Mononuclear cell (primary cell): Measurements from ENCODE around the gene CAV2. TPM values are rescaled to one million over a fixed set of nuclear protein-coding genes. Genes with fewer than 3 reads are reported as not detected.
A peak's percentile ranks its signal among the peaks of the same experiment; 100 is the strongest.

Source experiments
- H3K27me3 ChIP-seq: 2 replicates; pipeline ENCODE4 v1.6.0; 2011; ENCODE audit warnings: low read length, control low read depth; ENCODE audit not compliant: insufficient read depth
- H3K4me1 ChIP-seq: 2 replicates; pipeline ENCODE4 v1.5.1; 2011; ENCODE audit warnings: mild to moderate bottlenecking, low read length, control low read depth; ENCODE audit not compliant: insufficient read depth
- H3K4me3 ChIP-seq: 2 replicates; pipeline ENCODE4 v1.5.1; 2011; ENCODE audit warnings: mild to moderate bottlenecking, low read length, moderate library complexity
- H3K9me3 ChIP-seq: 2 replicates; pipeline ENCODE4 v1.5.1; 2011; ENCODE audit warnings: low read depth, mild to moderate bottlenecking, control low read depth, low read length
- total RNA-seq: library from RNA; depleted of rRNA; stranded (reverse); fragments of >200 nt; gene quantifications from one replicate; pipeline ENCODE4 v1.2.3, GENCODE V29; 2012

CAV2 gene
- total RNA-seq, 1 donor: 4.1 TPM

DNA sequence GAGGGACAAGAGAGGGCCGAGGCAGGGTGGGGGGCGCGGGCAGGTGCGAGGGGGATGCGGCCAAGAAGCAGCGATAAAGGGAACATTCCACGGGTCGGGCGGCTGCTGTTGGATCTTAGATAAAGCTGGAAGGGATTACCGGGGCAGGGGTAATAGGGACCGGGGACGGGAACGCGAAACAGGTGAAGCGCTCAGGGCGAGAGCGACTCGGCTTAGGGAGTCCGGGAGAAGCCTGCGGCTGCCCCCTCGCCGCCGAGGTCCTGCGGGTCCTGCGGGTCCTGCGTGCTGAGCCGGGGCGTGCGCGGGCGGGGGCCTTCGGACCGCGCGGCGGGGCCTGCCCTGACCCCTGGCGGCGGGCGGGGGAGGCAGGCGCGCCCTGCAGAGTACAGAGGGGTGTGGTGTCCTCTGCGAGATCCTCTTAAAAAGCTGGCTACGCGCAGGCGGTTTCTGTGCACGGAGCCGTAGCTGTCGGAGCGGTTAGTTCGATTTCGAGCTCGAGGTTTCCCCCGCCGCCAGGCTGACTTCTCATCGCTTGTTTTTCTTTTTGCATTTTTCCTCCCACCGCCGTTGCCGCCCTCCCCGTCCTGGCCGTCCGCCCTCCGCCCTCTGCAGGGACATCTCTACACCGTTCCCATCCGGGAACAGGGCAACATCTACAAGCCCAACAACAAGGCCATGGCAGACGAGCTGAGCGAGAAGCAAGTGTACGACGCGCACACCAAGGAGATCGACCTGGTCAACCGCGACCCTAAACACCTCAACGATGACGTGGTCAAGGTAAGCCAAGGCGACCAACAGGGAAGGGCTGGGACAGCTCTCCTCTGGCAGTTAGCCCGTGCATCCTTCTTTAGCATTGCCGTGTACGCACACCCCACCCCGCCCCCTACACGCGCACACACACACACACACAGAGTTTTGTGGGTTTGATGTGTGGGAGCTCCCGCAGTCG is 26.6 kb downstream of the CAV2 start:
- no peaks in the 10 kb centered on the region for H3K9me3 ChIP-seq
- peaks cover 71% of the 10 kb centered on the region for H3K27me3 ChIP-seq
- peaks cover 24% of the 10 kb centered on the region for H3K4me1 ChIP-seq
- H3K4me3 ChIP-seq: peak overlapping the region; percentile 30

DNA sequence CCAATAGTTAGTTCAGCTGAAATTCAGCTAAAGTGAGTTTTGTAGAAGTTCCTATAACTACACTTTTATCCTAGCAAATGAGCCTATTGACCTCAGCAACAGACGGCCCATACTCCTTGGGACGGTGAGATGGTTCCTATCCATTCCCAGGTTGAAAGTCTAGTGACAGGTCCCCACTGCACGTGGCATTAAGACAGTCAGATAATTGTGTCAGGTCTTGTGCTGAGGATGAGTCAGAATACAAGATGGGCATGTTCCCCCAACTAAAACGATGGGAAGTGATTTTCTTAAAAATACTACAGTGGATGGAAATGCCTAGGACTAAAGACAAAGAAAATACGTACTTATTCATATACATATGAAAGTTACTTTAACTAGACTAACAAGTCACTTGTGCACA is 27.4 kb downstream of the CAV2 start:
- Histone ChIP-seq H3K4me1 (peaks cover 24% of the 10 kb centered on the region), H3K27me3 (peaks cover 67% of the 10 kb centered on the region), H3K4me3 (no peak overlapping the region), H3K9me3 (no peaks in the 10 kb centered on the region)

DNA sequence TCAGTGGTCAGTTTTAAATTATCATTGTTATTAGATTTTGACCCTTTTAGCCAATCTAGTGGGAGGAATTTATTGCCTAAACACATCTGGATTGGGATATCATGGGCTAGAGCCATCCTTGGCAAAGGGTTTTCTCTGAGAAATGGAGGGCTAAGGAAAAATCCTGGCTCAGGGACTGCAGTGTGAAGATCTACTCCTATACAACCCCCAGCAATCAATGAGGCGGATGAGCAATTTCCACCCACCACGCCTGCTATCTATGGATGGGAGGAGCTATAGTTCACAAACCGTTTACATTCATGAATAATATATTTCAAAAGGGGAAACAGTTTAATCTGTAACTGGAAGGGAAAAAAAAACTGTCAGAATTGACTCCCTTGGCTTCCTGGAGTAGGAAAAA is 28.0 kb downstream of the CAV2 start:
- Histone ChIP-seq H3K4me3 (no peak overlapping the region), H3K9me3 (no peaks in the 10 kb centered on the region), H3K27me3 (peaks cover 60% of the 10 kb centered on the region), H3K4me1 (peaks cover 24% of the 10 kb centered on the region)

DNA sequence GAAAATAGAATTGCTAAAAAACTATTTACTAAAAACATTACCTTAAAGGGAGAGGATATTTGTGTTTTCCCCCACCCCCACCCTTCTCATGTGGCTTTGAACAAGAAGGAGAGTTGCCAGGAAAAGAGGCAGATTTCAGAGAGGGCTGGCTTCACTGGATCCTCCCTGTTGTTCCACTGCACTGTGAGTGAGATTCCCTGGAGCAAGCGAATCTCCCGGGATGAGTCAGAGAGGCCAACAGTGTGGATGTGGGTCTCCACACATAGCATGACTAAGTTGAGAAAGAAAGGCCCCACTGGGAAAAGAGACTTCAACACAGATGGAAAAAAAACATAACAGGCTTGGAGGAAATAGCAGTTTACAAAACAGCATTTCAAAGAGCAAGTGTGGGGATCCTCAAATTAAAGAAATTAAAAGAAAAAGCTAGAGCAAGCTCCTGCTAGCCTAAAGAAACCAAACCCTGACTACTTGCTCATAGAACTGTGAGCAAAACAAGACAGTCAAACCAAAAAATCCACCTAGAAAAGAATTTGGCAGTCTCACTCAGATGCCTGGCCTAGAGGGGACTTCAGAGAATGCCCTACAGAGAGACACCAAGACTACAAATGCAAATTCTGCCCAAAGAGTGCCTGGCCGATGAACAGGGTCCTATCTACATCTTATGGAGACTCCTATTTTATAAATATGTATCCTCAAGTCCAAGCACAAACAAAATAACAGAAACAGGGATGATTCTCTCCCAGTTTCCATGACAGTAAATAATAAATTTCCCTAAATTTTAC is 28.7 kb downstream of the CAV2 start:
- Histone ChIP-seq H3K9me3 (no peaks in the 10 kb centered on the region), H3K27me3 (peaks cover 54% of the 10 kb centered on the region), H3K4me1 (peaks cover 24% of the 10 kb centered on the region)

DNA sequence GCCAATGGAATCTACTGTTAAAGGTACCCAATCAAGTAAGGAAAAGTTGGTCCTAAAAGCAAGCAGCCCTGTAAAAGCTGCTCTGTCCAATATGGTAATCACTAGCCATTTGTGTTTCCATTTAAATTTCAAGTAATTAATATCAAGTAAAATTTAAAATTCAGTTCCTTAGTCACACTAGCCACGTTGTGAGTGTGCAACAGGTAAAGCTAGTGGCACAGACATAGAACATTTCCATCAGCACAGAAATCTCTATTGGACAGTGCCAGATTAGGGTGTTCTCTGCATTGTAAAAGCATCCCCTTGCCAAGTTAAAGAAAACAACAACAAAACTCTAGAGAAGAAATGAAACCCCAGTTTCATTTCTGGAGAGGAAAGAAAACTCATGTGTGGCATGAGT is 29.7 kb downstream of the CAV2 start:
- peaks cover 43% of the 10 kb centered on the region for H3K27me3 ChIP-seq
- no peak overlapping the region for H3K4me3 ChIP-seq

More for the DNA sequence above, 28.7 kb downstream of the CAV2 start:
- H3K4me3 ChIP-seq: no peak overlapping the region

DNA sequence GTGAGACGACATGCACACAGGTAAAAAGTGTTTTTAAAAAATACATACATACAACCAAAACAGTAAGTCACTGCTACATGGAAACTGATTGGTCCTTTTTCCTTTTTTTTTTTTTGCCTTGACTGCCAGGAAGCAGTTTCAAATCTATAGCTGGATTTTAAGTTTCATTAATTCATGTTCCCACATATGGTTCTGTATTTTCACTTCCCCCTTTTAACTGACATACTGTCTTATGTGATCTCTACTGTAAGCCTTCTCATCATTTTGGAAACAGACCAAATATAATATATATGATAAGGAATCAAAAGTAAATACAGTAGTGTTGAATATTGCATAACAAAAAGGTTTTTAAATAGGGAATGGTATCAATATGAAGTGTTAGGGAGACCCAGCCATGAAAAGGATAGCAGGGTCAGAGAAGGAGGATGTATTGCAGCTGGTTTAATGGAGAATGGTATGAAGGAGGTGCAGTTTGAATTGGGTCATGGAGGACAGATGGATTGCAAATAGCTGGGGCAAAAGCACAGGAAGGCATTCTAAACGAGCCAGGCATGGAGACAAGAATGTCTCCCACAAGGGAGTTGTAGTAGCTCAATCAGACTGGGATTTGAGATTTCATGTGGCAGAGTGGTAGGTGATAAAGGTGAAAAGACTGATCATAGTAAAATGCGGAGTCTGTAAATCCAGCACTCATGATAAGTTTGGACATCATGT is 30.7 kb downstream of the CAV2 start:
- Histone ChIP-seq H3K9me3 (no peaks in the 10 kb centered on the region), H3K4me1 (peaks cover 15% of the 10 kb centered on the region), H3K27me3 (peaks cover 34% of the 10 kb centered on the region), H3K4me3 (no peak overlapping the region)

More for the DNA sequence above, 29.7 kb downstream of the CAV2 start:
- H3K4me1 ChIP-seq: peaks cover 24% of the 10 kb centered on the region
- no peaks in the 10 kb centered on the region for H3K9me3 ChIP-seq

DNA sequence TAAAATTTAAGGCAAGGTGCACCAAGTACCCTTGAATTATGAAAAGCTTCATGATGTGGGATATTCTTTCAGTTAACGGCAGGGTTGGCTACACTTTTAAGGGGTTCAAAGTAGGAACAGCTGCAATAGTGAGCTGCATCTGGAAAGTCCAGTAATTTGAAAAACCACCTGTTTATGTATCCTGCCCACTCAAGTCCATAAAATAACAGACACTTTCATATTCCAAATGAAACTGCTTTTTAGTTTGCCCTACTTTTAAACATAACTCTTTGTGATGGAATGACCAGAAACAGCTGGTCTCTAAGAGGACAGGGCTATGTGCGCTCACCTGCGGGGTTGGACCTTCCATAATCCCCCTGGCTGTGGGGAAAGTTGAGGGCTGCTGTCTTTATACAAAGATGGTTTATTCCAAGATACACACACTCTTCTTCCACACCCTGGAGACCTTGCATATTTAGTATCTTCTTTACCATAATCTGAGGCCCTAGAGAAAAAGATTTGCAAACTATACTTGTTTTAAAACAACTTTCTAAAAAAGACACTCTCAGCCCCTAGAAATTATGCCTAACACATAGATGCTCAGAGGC is 32.7 kb downstream of the CAV2 start:
- no peaks in the 10 kb centered on the region for H3K4me1 ChIP-seq
- no peak overlapping the region for H3K4me3 ChIP-seq
- H3K27me3 ChIP-seq: peaks cover 17% of the 10 kb centered on the region
- H3K9me3 ChIP-seq: no peaks in the 10 kb centered on the region

DNA sequence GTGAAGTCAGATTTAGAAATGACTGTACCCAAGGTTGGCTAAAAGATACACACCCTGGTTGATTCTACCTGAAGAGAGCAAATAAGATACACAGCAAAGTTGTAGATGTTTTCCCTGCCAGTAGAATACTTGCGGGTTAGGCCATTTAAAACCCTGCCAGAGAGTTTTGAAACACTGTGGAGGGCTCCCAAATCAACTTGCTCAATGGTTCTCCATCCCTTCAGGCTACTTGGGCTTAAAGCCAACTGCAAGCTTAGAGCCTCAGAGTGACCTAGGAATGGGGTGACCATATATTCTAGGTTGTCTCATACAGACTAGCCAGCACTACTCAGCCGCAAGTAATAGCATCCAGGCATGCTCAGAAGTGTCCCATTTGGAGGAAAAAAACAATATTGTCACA is 35.3 kb downstream of the CAV2 start:
- no peaks in the 10 kb centered on the region for H3K9me3 ChIP-seq
- peaks cover 3% of the 10 kb centered on the region for H3K27me3 ChIP-seq
- no peak overlapping the region for H3K4me3 ChIP-seq
- H3K4me1 ChIP-seq: no peaks in the 10 kb centered on the region

DNA sequence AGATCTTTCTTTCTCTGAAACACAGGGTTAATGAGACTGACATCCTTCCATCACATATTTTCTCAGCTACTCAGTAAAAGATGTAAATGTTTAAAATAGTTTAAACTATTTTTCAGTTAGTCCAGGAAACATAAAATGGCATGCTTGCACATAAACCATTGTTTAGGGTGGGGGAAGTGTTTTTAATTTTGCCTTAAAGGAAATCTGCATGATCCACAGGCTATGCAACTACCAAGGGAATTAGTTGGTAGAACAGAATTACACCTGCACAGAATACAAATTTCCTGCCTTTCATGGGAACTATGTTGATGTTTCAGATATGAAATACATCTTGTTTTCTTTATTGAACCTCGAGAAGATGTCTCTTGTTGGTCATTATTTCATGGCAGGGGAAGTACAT is 35.9 kb downstream of the CAV2 start:
- Histone ChIP-seq H3K4me3 (no peak overlapping the region), H3K27me3 (peaks cover under 1% of the 10 kb centered on the region), H3K4me1 (no peaks in the 10 kb centered on the region), H3K9me3 (no peaks in the 10 kb centered on the region)

DNA sequence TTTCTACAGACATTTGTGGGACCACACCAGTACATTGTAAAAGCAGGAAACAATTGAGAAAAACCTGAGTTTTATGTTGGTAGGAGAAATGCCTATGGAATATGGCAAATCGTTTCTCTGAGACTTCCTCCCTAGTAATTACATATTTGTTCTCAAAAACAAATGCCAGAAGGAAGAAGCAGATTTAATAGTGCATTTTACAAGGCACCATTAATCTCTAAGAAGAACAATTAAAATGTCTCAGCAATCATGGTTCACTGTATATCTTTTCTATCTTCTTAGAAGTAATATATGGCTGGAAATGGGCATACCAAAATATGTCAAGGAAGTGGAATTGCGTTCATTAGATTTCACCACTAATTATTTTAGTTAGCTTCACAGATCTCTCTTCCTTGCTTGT is 38.6 kb downstream of the CAV2 start:
- no peaks in the 10 kb centered on the region for H3K9me3 ChIP-seq
- H3K27me3 ChIP-seq: no peaks in the 10 kb centered on the region
- H3K4me1 ChIP-seq: no peaks in the 10 kb centered on the region
- no peak overlapping the region for H3K4me3 ChIP-seq

DNA sequence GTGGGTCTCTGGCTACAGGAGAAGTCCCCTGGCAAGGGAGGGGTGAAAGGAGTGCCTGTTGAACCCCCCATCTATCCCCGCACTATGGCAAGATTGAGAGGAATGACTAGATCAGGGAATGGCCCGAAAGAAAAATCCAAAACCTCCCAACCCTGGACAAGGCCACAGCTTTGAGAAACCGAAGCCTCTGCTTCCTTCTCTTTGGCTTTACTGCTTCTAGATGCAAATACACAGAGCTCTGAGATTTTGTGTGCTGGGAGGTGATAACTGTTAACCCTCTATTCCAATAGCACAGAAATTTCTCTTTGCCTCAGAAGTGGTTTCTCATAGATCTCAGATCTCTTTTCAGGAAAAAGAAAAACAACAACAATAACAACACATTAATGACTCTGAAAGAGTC is 40.3 kb downstream of the CAV2 start:
- Histone ChIP-seq H3K27me3 (no peaks in the 10 kb centered on the region), H3K4me1 (no peaks in the 10 kb centered on the region), H3K9me3 (no peaks in the 10 kb centered on the region), H3K4me3 (no peak overlapping the region)

DNA sequence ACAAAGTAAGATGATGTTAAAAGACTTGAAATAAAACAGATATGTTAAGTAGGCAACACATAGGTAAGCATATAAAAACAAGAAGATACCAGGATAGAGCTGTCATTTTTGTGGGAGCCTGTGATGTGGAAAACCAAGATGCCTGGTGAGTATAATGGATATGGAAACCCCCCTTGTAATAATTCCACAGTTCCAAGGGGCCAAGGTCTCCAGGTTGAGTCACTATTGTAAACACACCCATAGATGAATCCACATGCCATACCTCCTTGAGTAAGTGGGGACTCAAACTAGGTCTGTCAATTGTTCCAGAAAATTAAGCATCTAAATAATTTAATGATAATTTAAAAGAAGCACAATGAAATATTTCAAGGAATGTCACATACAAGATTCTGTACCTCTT is 41.2 kb downstream of the CAV2 start:
- no peaks in the 10 kb centered on the region for H3K27me3 ChIP-seq
- no peaks in the 10 kb centered on the region for H3K9me3 ChIP-seq
- no peaks in the 10 kb centered on the region for H3K4me1 ChIP-seq
- no peak overlapping the region for H3K4me3 ChIP-seq

DNA sequence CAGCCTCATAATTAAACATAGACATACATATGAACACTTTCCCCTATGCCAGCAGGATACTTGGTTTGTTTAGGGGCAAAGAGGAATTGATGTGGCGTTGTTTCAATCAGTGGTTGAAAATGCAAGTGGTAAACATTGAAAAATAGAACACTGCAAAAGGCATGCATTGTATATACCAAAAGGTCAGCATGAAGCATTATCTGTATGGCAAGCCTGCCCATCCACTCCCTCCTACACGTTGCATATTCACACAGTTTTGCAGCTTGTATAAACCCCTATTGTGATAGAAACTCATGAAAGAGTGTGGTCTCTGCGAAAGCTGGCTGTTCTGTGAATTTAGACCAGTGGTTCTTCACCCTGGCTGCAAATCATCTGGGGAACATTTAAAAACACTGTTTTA is 42.4 kb downstream of the CAV2 start:
- Histone ChIP-seq H3K27me3 (no peaks in the 10 kb centered on the region), H3K4me1 (no peaks in the 10 kb centered on the region), H3K4me3 (no peak overlapping the region), H3K9me3 (no peaks in the 10 kb centered on the region)

DNA sequence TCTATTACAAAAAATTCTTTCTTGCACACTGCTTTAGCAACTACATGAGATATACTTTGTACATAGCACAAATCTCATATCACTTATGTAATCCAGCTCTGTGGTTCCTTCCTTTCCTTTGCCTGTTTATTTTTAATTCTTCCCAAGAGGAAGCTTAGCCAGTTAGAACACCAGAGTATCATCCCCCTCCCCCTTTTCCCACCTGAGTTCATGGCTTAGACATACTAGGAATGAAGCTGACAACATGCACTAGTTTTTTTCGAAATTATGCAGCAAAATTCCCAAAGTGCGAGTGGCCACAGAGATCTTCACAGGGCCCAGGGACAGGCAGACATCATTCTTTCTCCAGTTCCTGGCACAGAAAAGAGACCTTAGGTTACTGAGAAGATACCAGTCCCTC is 43.1 kb downstream of the CAV2 start:
- no peak overlapping the region for H3K4me3 ChIP-seq
- no peaks in the 10 kb centered on the region for H3K27me3 ChIP-seq
- no peaks in the 10 kb centered on the region for H3K9me3 ChIP-seq
- no peaks in the 10 kb centered on the region for H3K4me1 ChIP-seq

DNA sequence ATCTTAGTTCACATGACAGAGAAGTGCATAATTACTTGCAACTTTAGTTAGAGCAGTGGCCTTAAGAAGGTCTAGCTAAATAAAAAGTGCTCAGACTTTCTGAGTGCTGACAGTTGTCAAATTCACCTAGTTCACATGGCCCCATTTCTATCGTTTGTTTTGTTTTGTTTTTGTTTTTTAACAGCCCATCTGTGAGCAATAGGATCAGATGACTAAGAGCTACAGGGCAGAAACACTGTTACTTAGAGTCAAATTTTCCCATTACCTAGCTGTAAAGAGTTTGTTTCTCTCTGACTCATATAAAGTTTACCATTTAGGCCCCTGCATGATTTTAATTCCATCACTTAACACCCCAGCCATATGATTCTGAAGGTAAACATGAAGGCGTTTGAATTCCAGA is 44.1 kb downstream of the CAV2 start:
- no peak overlapping the region for H3K4me3 ChIP-seq
- H3K4me1 ChIP-seq: no peaks in the 10 kb centered on the region
- no peaks in the 10 kb centered on the region for H3K27me3 ChIP-seq
- no peaks in the 10 kb centered on the region for H3K9me3 ChIP-seq
